GM12873 (cell line): Measurements from ENCODE around the gene NUP107.

Experiments used
- CTCF ChIP-seq: IDR thresholded peaks from 2 replicates; pipeline ENCODE4 v1.5.1; 2012; ENCODE audit warnings: low read depth, mild to moderate bottlenecking, moderate library complexity, low read length, control low read depth; ENCODE audit not compliant: insufficient read depth; ENCODE audit errors: missing control alignments

The NUP107 gene

GRCh38 chr12:68686595-68687521, at the start of gene NUP107:
NUP107 (plus strand) TSS chr12:68686978; CDS start chr12:68687066, 88 bp downstream.
- no peak for TF ChIP-seq CTCF

- no peak for TF ChIP-seq CTCF
Observed at GRCh38 chr12:68638171-68638570, 48.6 kb upstream of the NUP107 start.

GRCh38 chr12:68638721-68639395, 47.9 kb upstream of the NUP107 start:
- TF ChIP-seq CTCF: no peak

- no peak for TF ChIP-seq CTCF
Observed at GRCh38 chr12:68639396-68639767, 47.4 kb upstream of the NUP107 start.

- TF ChIP-seq CTCF: no peak
Observed at GRCh38 chr12:68641138-68641537, 45.6 kb upstream of the NUP107 start.

GRCh38 chr12:68646484-68646883, 40.3 kb upstream of the NUP107 start:
- no peak for TF ChIP-seq CTCF

- TF ChIP-seq CTCF: no peak
Observed at GRCh38 chr12:68647507-68647906, 39.3 kb upstream of the NUP107 start.
